PFSK-1 (cell line): Measurements from ENCODE around the gene SPTB.

ENCODE experiments used
- FOXP2 ChIP-seq: optimal IDR thresholded peaks from 2 replicates; pipeline ENCODE3; 2011; ENCODE audit warnings: borderline replicate concordance, control low read depth, inconsistent platforms; ENCODE audit not compliant: insufficient read depth; ENCODE audit errors: extremely low read length, extremely low read depth
- POLR2AphosphoS5 ChIP-seq: IDR thresholded peaks from 2 replicates; pipeline ENCODE4 v1.6.1; 2012; ENCODE audit warnings: low read depth, mild to moderate bottlenecking, control low read depth, low read length, moderate library complexity
- REST ChIP-seq, 2 experiments: IDR thresholded peaks; 2 replicates each; pipeline versions ENCODE4 v1.6.1 to v1.8.0; 2011 to 2012; ENCODE audit warnings: low read depth in 2 of 2, low read length in 2 of 2, control low read depth in 1 of 2, inconsistent platforms in 1 of 2, mild to moderate bottlenecking in 1 of 2, moderate library complexity in 1 of 2; ENCODE audit not compliant: insufficient read depth in 1 of 2
- SIN3A ChIP-seq: IDR thresholded peaks from 2 replicates; pipeline ENCODE4 v1.6.1; 2012; ENCODE audit warnings: mild to moderate bottlenecking, low read length, moderate library complexity, borderline replicate concordance; ENCODE audit not compliant: insufficient read depth
- TAF1 ChIP-seq: IDR thresholded peaks from 2 replicates; pipeline ENCODE4 v1.6.1; 2012; ENCODE audit warnings: low read length, control low read depth, borderline replicate concordance; ENCODE audit not compliant: insufficient read depth

Gene SPTB

GRCh38 chr14:64731141-64731581 is 148.5 kb downstream of the SPTB start:
- TF ChIP-seq FOXP2, result no peak
- TF ChIP-seq REST (IDR thresholded peaks at IDR 0.05; ENCODE audit: insufficient read depth in 1 of 2, low read depth in 2 of 2, low read length in 2 of 2), result no peak
- TF ChIP-seq POLR2AphosphoS5, result no peak
- TF ChIP-seq SIN3A, result no peak
- TF ChIP-seq TAF1, result no peak

GRCh38 chr14:64730681-64731080 is 149.0 kb downstream of the SPTB start:
- TF ChIP-seq REST (IDR thresholded peaks at IDR 0.05; ENCODE audit: insufficient read depth in 1 of 2, low read depth in 2 of 2, low read length in 2 of 2) (no peak), POLR2AphosphoS5 (no peak), TAF1 (no peak), SIN3A (no peak)

GRCh38 chr14:64730061-64730440 is 149.7 kb downstream of the SPTB start:
- TF ChIP-seq POLR2AphosphoS5, result no peak
- TF ChIP-seq TAF1, result no peak
- no peak for TF ChIP-seq FOXP2
- no peak for TF ChIP-seq SIN3A
- TF ChIP-seq REST (IDR thresholded peaks at IDR 0.05; ENCODE audit: insufficient read depth in 1 of 2, low read depth in 2 of 2, low read length in 2 of 2), result no peak

- TF ChIP-seq TAF1 (no peak), REST (IDR thresholded peaks at IDR 0.05; ENCODE audit: insufficient read depth in 1 of 2, low read depth in 2 of 2, low read length in 2 of 2) (no peak), POLR2AphosphoS5 (no peak), FOXP2 (no peak), SIN3A (no peak)
Measured at GRCh38 chr14:64729386-64730060, 150.2 kb downstream of the SPTB start.
